MCF 10A (cell line): ENCODE results near the gene SETD9. TPM values are rescaled to one million over a fixed set of nuclear protein-coding genes. Genes with fewer than 3 reads are reported as not detected.

ENCODE experiments used
- BruUV-seq: library from RNA; stranded (reverse); fragments of 400-500 nt; replicated peaks from 2 replicates; lab custom pipeline; 2021; lab: Mats Ljungman, UMichigan
- CTCF ChIA-PET: fragments of 300-600 bp; sonication (Branson Sonifier 250); formaldehyde crosslinking; extraction: SDS; loops from one replicate; lab custom pipeline; 2021; ENCODE audit warnings: antibody characterized with exemption, inconsistent platforms; lab: Yijun Ruan, JAX
- POLR2A ChIA-PET: fragments of 300-600, 350-650 bp; sonication (Branson Sonifier 250); formaldehyde crosslinking; extraction: SDS; loops from one replicate; lab custom pipeline; 2020; ENCODE audit warnings: antibody characterized with exemption, inconsistent platforms; lab: Yijun Ruan, JAX
- DNase-seq: peaks from one replicate; pipeline ENCODE4 v3.0.0-alpha.2; 2018; ENCODE audit not compliant: unreplicated experiment
- H3K27ac Mint-ChIP-seq: one replicate; pipeline ENCODE4 v1.8.0; 2022; ENCODE audit warnings: mild to moderate bottlenecking, low read depth, mixed read lengths; ENCODE audit not compliant: unreplicated experiment
- H3K27me3 Mint-ChIP-seq: one replicate; pipeline ENCODE4 v1.8.0; 2022; ENCODE audit warnings: mixed read lengths; ENCODE audit not compliant: insufficient read depth, unreplicated experiment
- H3K36me3 Mint-ChIP-seq: one replicate; pipeline ENCODE4 v1.8.0; 2022; ENCODE audit warnings: mild to moderate bottlenecking, moderate library complexity, mixed read lengths; ENCODE audit not compliant: insufficient read depth, unreplicated experiment
- H3K4me1 Mint-ChIP-seq: one replicate; pipeline ENCODE4 v1.8.0; 2022; ENCODE audit warnings: mixed read lengths; ENCODE audit not compliant: insufficient read depth, unreplicated experiment
- H3K4me3 Mint-ChIP-seq: one replicate; pipeline ENCODE4 v1.8.0; 2022; ENCODE audit warnings: mild to moderate bottlenecking, moderate library complexity, mixed read lengths; ENCODE audit not compliant: unreplicated experiment
- H3K9me3 Mint-ChIP-seq: one replicate; pipeline ENCODE4 v1.8.0; 2022; ENCODE audit warnings: mixed read lengths; ENCODE audit not compliant: unreplicated experiment
- CTCF ChIP-seq: fragments of 200-600 bp; IDR thresholded peaks from one replicate; pipeline ENCODE4 v1.8.0; 2022; ENCODE audit warnings: antibody characterized with exemption, mild to moderate bottlenecking; ENCODE audit not compliant: unreplicated experiment
- intact Hi-C: fragments of 100-400 bp; cut with micrococcal nuclease; formaldehyde crosslinking; loops from 2 replicates; pipeline ENCODE4 v1.14.1; 2022
- total RNA-seq: library from RNA; stranded (reverse); gene quantifications from 2 replicates; pipeline ENCODE4 v1.2.3, GENCODE V29; 2022

Gene SETD9
- total RNA-seq, 1 experiment from 2014 or later: 11.5 TPM

DNA sequence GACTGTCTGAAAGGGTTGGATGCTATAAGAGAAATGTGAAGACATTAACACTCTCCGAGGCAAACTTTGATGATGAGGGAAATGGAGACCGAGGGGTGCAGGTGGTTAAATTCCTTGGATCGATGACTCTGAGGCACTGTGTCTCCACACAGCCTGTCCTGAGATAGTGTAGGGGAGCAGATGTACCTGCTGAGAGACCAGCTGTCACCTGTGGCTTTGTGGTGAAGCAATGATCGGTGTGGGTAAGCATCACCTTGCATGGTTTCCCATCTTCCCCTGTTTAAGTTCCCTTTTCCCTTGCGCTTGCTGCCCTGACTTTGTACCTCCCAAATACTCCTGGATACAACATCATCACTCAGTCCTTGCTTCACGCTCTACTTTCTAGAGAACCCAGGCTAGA, 52.4 kb downstream of the SETD9 start:
- ChIA-PET POLR2A (interaction anchor here (0.6 kb wide), 1 partner anchor 52 kb away, joined by 3 read pairs; no protein-coding TSS in a partner anchor), CTCF (no interaction called here)
- no peaks in the 10 kb centered on the region for H3K36me3 Mint-ChIP-seq
- no peaks in the 10 kb centered on the region for H3K4me1 Mint-ChIP-seq
- H3K27me3 Mint-ChIP-seq: peaks cover 73% of the 10 kb centered on the region
- TF ChIP-seq CTCF: no peak
- H3K4me3 Mint-ChIP-seq: no peak overlapping the region
- no peak overlapping the region for H3K27ac Mint-ChIP-seq
- DNase-seq: no peak
- no TSS peak for BruUV-seq
- intact Hi-C loops: no loop called here
- no peaks in the 10 kb centered on the region for H3K9me3 Mint-ChIP-seq

DNA sequence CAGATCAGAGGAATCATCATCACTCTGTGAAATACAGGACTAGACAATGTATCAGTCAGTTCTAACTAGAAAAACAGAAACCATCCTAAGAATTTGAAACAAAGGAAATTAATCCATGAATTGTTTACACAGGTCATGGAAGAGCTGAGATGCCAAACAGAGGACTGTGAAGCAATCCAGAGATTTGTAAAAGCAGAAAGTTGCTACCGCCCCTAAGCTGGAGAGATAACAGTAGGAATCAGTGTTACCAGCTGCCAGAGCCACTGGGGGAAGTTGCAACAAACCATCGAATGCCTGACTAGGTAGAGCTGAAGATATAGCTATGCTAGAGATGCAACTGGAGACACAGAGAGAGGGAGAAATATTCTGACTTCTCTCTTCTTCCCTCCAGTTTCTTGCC, 52.9 kb downstream of the SETD9 start:
- DNase-seq: no peak
- Mint-ChIP-seq H3K27me3 (peaks cover 73% of the 10 kb centered on the region), H3K4me3 (no peak overlapping the region), H3K9me3 (no peaks in the 10 kb centered on the region), H3K4me1 (no peaks in the 10 kb centered on the region), H3K27ac (no peak overlapping the region), H3K36me3 (no peaks in the 10 kb centered on the region)
- ChIA-PET CTCF (no interaction called here), POLR2A (interaction anchor here (0.6 kb wide), 1 partner anchor 52 kb away, joined by 3 read pairs; no protein-coding TSS in a partner anchor)
- no TSS peak for BruUV-seq
- intact Hi-C loops: no loop called here
- TF ChIP-seq CTCF: no peak

GRCh38 chr5:56963246-56963645, 53.9 kb downstream of the SETD9 start:
- Mint-ChIP-seq H3K36me3 (no peaks in the 10 kb centered on the region), H3K4me3 (no peak overlapping the region), H3K27me3 (peaks cover 73% of the 10 kb centered on the region), H3K9me3 (no peaks in the 10 kb centered on the region), H3K27ac (no peak overlapping the region), H3K4me1 (no peaks in the 10 kb centered on the region)
- no peak for DNase-seq
- POLR2A ChIA-PET: interaction anchor here (0.5 kb wide), 1 partner anchor 206 kb away, joined by 3 read pairs; no protein-coding TSS in a partner anchor
- intact Hi-C loops: no loop called here
- CTCF ChIA-PET: no interaction called here
- no TSS peak for BruUV-seq
- TF ChIP-seq CTCF: no peak

DNA sequence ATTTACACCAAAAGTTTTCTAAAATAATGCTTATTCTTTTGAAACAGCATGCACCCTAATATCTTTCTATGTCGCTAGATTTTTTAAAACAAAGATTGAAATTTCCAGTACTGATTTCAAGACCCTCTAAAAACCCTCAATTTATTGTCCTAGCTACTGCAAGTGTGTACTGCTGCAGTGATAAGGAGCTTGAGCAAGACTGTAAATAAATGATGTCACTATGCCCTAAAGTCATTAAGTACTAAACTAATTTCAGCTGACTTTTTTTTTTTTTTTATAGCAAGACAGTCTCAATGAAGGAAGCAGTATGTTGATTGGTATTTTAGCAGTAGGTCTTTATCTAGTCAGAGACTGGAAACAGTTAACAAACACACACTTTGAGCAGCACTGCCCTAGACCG, 54.8 kb downstream of the SETD9 start:
- H3K4me1 Mint-ChIP-seq: no peaks in the 10 kb centered on the region
- no peak overlapping the region for H3K4me3 Mint-ChIP-seq
- POLR2A ChIA-PET: interaction anchor here (0.9 kb wide), 1 partner anchor 24 kb away, joined by 3 read pairs; no protein-coding TSS in a partner anchor
- no TSS peak for BruUV-seq
- H3K36me3 Mint-ChIP-seq: no peaks in the 10 kb centered on the region
- no peak overlapping the region for H3K27ac Mint-ChIP-seq
- CTCF ChIA-PET: interaction anchor here (0.9 to 1.6 kb wide), 2 partner anchors 10 to 175 kb away, joined by 3 to 8 read pairs; no protein-coding TSS in a partner anchor
- no peaks in the 10 kb centered on the region for H3K9me3 Mint-ChIP-seq
- no peak for DNase-seq
- TF ChIP-seq CTCF: no peak
- H3K27me3 Mint-ChIP-seq: peaks cover 64% of the 10 kb centered on the region
- intact Hi-C loops: no loop called here

Other genes starting within 250 kb of the SETD9 start
- gene MAP3K1, start 94.0 kb upstream of the SETD9 start, total RNA-seq: 6.6 and 7.9 TPM in 2 replicates
- gene MIER3, start 42.5 kb downstream of the SETD9 start, total RNA-seq: 17.8 and 25.0 TPM in 2 replicates